Smooth muscle cell (in vitro differentiated cells): ENCODE data around the gene NASP. TPM values are rescaled to one million over a fixed set of nuclear protein-coding genes. Genes with fewer than 3 reads are reported as not detected.

Source experiments
- DNase-seq: peaks from one replicate; lab custom pipeline; 2025; ENCODE audit not compliant: unreplicated experiment; lab: John Stamatoyannopoulos, UW
- H2AFZ ChIP-seq: fragments of 200-600 bp; sonication (generic); 2 replicates; pipeline ENCODE4 v1.6.0; 2016; ENCODE audit warnings: antibody characterized with exemption, low read depth, mild to moderate bottlenecking
- H3F3A ChIP-seq: fragments of 200-600 bp; sonication (generic); 2 replicates; pipeline ENCODE4 v1.6.0; 2017; ENCODE audit warnings: antibody characterized with exemption, low read depth
- H3K27ac ChIP-seq: fragments of 200-600 bp; sonication (generic); 2 replicates; pipeline ENCODE4 v1.5.1; 2016; ENCODE audit warnings: low read depth, mild to moderate bottlenecking
- H3K27me3 ChIP-seq: fragments of 200-600 bp; sonication (generic); 2 replicates; pipeline ENCODE4 v1.6.1; 2016; ENCODE audit warnings: low read depth, mild to moderate bottlenecking
- H3K36me3 ChIP-seq: fragments of 200-600 bp; sonication (generic); 2 replicates; pipeline ENCODE4 v1.5.1; 2016; ENCODE audit warnings: low read depth
- H3K4me1 ChIP-seq: fragments of 200-600 bp; sonication (generic); 2 replicates; pipeline ENCODE4 v1.5.1; 2016; ENCODE audit warnings: low read depth
- H3K4me2 ChIP-seq: fragments of 200-600 bp; sonication (generic); 2 replicates; pipeline ENCODE4 v1.6.0; 2016; ENCODE audit warnings: mild to moderate bottlenecking
- H3K4me3 ChIP-seq: fragments of 200-600 bp; sonication (generic); 2 replicates; pipeline ENCODE4 v1.5.1; 2016; ENCODE audit warnings: mild to moderate bottlenecking
- H3K79me2 ChIP-seq: fragments of 200-600 bp; sonication (generic); 2 replicates; pipeline ENCODE4 v1.6.0; 2016; ENCODE audit warnings: low read depth, mild to moderate bottlenecking
- H3K9ac ChIP-seq: fragments of 200-600 bp; sonication (generic); 2 replicates; pipeline ENCODE4 v1.6.0; 2016; ENCODE audit warnings: low read depth
- H3K9me3 ChIP-seq: fragments of 200-600 bp; sonication (generic); replicated peaks from 2 replicates; pipeline ENCODE4 v1.5.1; 2016; ENCODE audit warnings: low read depth
- H4K20me1 ChIP-seq: fragments of 200-600 bp; sonication (generic); 2 replicates; pipeline ENCODE4 v1.6.0; 2016; ENCODE audit warnings: low read depth
- WGBS: methylation state at CpG from one replicate; pipeline ENCODE4 v1.1.7; 2016; ENCODE audit warnings: low lambda C conversion rate; 5-methylcytosine and 5-hydroxymethylcytosine counted together
- polyA plus RNA-seq: library from polyadenylated mRNA; unstranded; fragments of >200 nt; fragmentation: Nextera tagmentation; extraction: Ambion mirVana; gene quantifications from 2 replicates; pipeline ENCODE4 v1.2.1, GENCODE V29; 2016
- total RNA-seq: library from RNA; depleted of rRNA; stranded (reverse); fragments of >200 nt; gene quantifications from 2 replicates; pipeline ENCODE4 v1.2.3, GENCODE V29; 2014
- TF ChIP-seq, protein P1 (sequence below): fragments of 200-600 bp; sonication (generic); IDR thresholded peaks from 2 replicates; pipeline ENCODE4 v1.5.1; 2017; ENCODE audit warnings: borderline replicate concordance, mild to moderate bottlenecking, antibody characterized with exemption; ENCODE audit not compliant: insufficient read depth, poor library complexity, severe bottlenecking

The NASP gene
- total and polyA plus RNA-seq, 2 experiments from 2014 or later, result 44.9 to 83.0 TPM

DNA sequence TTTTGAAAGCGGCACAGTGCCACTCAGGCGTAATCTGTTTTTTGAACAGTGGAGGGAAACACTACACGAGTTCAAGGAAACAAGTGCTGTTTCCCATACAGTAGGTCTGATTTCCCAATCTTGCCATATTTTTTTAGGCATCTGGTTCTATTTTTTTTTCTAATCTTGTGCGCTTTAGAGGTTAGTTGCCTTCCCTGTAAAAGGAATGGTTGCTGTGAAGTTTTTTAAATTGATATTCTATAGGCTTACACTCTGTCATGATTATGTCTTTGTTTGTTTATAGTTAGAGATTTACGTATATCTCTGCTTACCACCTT is 1.2 kb downstream of the NASP start:
- peak overlapping the region; percentile 86 for H3K9ac ChIP-seq
- no peaks in the 10 kb centered on the region for H3K9me3 ChIP-seq
- H3K79me2 ChIP-seq, result peaks cover 54% of the 10 kb centered on the region
- H3K4me3 ChIP-seq, result peak overlapping the region; percentile 72
- H2AFZ ChIP-seq, result no peak overlapping the region
- peaks cover 14% of the 10 kb centered on the region for H3K4me1 ChIP-seq
- no peaks in the 10 kb centered on the region for H3F3A ChIP-seq
- peak overlapping the region; percentile 91 for H3K27ac ChIP-seq
- H3K4me2 ChIP-seq, result peak overlapping the region; percentile 88
- H3K27me3 ChIP-seq, result no peaks in the 10 kb centered on the region
- TF ChIP-seq, protein P1, sequence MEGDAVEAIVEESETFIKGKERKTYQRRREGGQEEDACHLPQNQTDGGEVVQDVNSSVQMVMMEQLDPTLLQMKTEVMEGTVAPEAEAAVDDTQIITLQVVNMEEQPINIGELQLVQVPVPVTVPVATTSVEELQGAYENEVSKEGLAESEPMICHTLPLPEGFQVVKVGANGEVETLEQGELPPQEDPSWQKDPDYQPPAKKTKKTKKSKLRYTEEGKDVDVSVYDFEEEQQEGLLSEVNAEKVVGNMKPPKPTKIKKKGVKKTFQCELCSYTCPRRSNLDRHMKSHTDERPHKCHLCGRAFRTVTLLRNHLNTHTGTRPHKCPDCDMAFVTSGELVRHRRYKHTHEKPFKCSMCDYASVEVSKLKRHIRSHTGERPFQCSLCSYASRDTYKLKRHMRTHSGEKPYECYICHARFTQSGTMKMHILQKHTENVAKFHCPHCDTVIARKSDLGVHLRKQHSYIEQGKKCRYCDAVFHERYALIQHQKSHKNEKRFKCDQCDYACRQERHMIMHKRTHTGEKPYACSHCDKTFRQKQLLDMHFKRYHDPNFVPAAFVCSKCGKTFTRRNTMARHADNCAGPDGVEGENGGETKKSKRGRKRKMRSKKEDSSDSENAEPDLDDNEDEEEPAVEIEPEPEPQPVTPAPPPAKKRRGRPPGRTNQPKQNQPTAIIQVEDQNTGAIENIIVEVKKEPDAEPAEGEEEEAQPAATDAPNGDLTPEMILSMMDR, result no peak
- WGBS, result under 1% methylated on average over 5 of the region's 5 CpGs
- H4K20me1 ChIP-seq, result peaks cover 53% of the 10 kb centered on the region
- H3K36me3 ChIP-seq, result no peaks in the 10 kb centered on the region
- no peak for DNase-seq

DNA sequence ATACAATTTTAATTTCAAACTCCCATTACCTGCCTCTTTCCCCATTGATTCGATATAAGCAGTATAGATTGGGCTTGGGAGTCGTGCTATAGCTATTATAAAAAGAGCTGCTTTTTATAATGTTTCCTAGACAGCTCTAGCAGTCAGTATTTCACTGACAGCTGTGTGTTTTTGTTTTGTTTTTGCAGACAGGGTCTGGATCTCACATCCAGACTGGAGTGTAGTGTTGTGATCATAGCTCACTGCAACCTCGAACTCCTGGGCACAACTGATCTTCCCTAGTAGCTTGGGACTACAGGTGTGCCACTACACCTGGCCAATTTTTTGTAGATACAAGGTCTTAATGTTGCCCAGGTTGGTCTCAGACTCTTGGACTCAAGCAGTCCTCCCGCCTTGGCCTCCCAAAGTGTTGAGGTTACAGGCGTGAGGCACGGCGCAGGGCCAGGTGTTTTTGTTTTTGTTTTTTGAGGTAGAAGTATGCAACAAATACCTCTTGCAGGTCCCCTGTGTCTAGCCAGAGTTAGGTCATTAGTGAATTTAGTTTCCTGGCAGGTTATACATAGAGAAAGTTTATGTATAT is 1.7 kb downstream of the NASP start:
- peak overlapping the region; percentile 91 for H3K27ac ChIP-seq

DNA sequence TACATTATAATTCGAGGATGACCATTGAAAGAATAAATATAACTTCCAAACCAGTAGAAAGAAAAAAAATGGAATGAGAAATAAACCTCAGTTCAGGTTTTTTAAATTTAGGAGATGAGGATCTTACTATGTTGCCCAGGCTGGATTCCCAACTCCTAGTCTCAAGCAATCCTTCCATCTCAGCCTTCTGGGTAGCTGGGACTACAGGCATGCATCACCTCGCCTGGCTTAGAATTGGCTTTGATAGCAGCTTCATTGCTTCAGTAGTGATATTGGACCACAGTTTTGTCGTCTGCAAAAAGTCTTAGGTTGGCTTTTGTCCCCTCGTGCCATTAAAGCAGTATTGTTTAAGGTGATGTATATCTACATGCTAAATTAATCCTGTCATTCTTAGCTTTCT is 2.9 kb downstream of the NASP start:
- no peaks in the 10 kb centered on the region for H3K27me3 ChIP-seq
- TF ChIP-seq, protein P1, result no peak
- no peaks in the 10 kb centered on the region for H3K36me3 ChIP-seq
- H4K20me1 ChIP-seq, result peaks cover 66% of the 10 kb centered on the region
- no peaks in the 10 kb centered on the region for H3K9me3 ChIP-seq
- DNase-seq, result no peak
- H3K27ac ChIP-seq, result no peak overlapping the region
- H3F3A ChIP-seq, result no peaks in the 10 kb centered on the region
- H3K79me2 ChIP-seq, result peaks cover 68% of the 10 kb centered on the region
- no peak overlapping the region for H2AFZ ChIP-seq
- H3K4me2 ChIP-seq, result peak overlapping the region; percentile 45
- peak overlapping the region; percentile 27 for H3K4me3 ChIP-seq
- WGBS, result 92% methylated on average over 4 of the region's 4 CpGs
- H3K4me1 ChIP-seq, result peaks cover 14% of the 10 kb centered on the region
- H3K9ac ChIP-seq, result no peak overlapping the region

More for the DNA sequence above, 1.7 kb downstream of the NASP start:
- H3K9me3 ChIP-seq, result no peaks in the 10 kb centered on the region
- WGBS, result 54% methylated on average over 7 of the region's 7 CpGs
- TF ChIP-seq, protein P1, result no peak
- H3F3A ChIP-seq, result no peaks in the 10 kb centered on the region
- no peaks in the 10 kb centered on the region for H3K27me3 ChIP-seq
- H3K79me2 ChIP-seq, result peaks cover 56% of the 10 kb centered on the region
- no peaks in the 10 kb centered on the region for H3K36me3 ChIP-seq
- H3K4me2 ChIP-seq, result peak overlapping the region; percentile 88
- H3K4me1 ChIP-seq, result peaks cover 14% of the 10 kb centered on the region
- H3K9ac ChIP-seq, result peak overlapping the region; percentile 86
- peaks cover 58% of the 10 kb centered on the region for H4K20me1 ChIP-seq
- DNase-seq, result no peak
- H2AFZ ChIP-seq, result no peak overlapping the region
- H3K4me3 ChIP-seq, result peak overlapping the region; percentile 72

DNA sequence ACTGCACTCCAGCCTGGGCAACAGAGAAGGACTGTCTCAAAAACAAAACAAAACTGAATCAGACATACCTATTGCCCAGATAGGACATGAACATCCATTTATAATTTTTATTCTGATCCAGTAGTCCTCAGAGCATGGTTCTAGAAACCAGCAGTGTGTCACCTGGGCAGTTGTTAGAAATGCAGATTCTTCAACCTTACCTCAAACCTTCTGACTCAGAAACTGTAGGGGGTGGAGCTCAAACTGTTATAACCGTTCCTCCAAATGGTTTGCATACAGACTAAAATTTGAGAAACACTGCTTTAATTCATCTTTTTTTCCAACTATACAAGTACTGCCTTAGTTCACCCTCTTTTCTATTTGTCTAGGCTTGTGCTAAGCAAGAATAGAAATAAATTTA is 6.0 kb downstream of the NASP start:
- H3K4me1 ChIP-seq, result peaks cover 14% of the 10 kb centered on the region
- H3K4me3 ChIP-seq, result no peak overlapping the region
- H3K4me2 ChIP-seq, result no peak overlapping the region
- DNase-seq, result no peak
- no peaks in the 10 kb centered on the region for H3K9me3 ChIP-seq
- H4K20me1 ChIP-seq, result peaks cover 63% of the 10 kb centered on the region
- no peaks in the 10 kb centered on the region for H3K36me3 ChIP-seq
- H3K27me3 ChIP-seq, result no peaks in the 10 kb centered on the region
- 84% methylated on average over 1 of the region's 1 CpG for WGBS
- no peak overlapping the region for H2AFZ ChIP-seq
- TF ChIP-seq, protein P1, result no peak
- H3F3A ChIP-seq, result no peaks in the 10 kb centered on the region
- H3K9ac ChIP-seq, result no peak overlapping the region
- H3K79me2 ChIP-seq, result peaks cover 82% of the 10 kb centered on the region
- H3K27ac ChIP-seq, result no peak overlapping the region
